HCT116 (cell line): ENCODE measurements around the gene TMEM178B. TPM values are rescaled to one million over a fixed set of nuclear protein-coding genes. Genes with fewer than 3 reads are reported as not detected.

Experiments
- ATAC-seq: fragments of 200-7000 bp; cut with Tn5 transposase; 2 replicates; pipeline ENCODE4 v1.9.1; 2020; ENCODE audit warnings: mild to moderate bottlenecking, moderate library complexity
- BruUV-seq: library from RNA; stranded (reverse); fragments of 400-500 nt; replicated peaks from 2 replicates; lab custom pipeline; 2021; lab: Mats Ljungman, UMichigan
- CTCF ChIA-PET: fragments of 300-600 bp; sonication (Branson Sonifier 250); formaldehyde crosslinking; loops from one replicate; lab custom pipeline; 2021; ENCODE audit warnings: antibody characterized with exemption; lab: Charles Lee
- POLR2A ChIA-PET: fragments of 300-600, 350-600 bp; sonication (Branson Sonifier 250); formaldehyde crosslinking; loops from one replicate; lab custom pipeline; 2021; ENCODE audit warnings: antibody characterized with exemption; lab: Charles Lee
- RAD21 ChIA-PET, 2 experiments: fragments of 300-600 bp; sonication (Branson Sonifier 250); formaldehyde crosslinking; loops; one replicate each; lab custom pipeline; 2023; ENCODE audit warnings: low total read pairs in 2 of 2; ENCODE audit not compliant: uncharacterized antibody in 2 of 2, unreplicated experiment in 2 of 2, low non-redundant PET in 1 of 2; lab: Charles Lee
- DNase-seq: peaks from one replicate; pipeline ENCODE4 v3.0.0-alpha.2; 2010; ENCODE audit warnings: low read depth, low spot score
- H2AFZ ChIP-seq: fragments of 200-600 bp; shearing (Covaris generic), sonication (generic); 2 replicates; pipeline ENCODE4 v1.6.1; 2017; ENCODE audit warnings: low read depth, mixed run types, mixed read lengths, antibody characterized with exemption, low read length; ENCODE audit not compliant: poor library complexity, severe bottlenecking
- H3K27ac ChIP-seq: 2 replicates; pipeline ENCODE4 v1.5.1; 2012; ENCODE audit warnings: low read depth, low read length
- H3K27me3 ChIP-seq: fragments of 200-600 bp; sonication (generic); 2 replicates; pipeline ENCODE4 v1.6.1; 2016; ENCODE audit warnings: mixed run types, low read length, mixed read lengths; ENCODE audit not compliant: insufficient read depth
- H3K36me3 ChIP-seq, 2 experiments: fragments of 200-500 bp in 1 of 2; fragments of 200-600 bp in 1 of 2; sonication (Bioruptor generic) in 1 of 2; sonication (generic) in 1 of 2; 2 replicates each; pipeline versions ENCODE4 v1.5.1 to v1.6.1; 2014 to 2016; ENCODE audit warnings: low read length in 2 of 2, inconsistent platforms in 1 of 2, mixed read lengths in 1 of 2, mixed run types in 1 of 2; ENCODE audit not compliant: insufficient read depth in 2 of 2, control insufficient read depth in 1 of 2
- H3K4me1 ChIP-seq, 2 experiments: fragments of 200-600 bp in 1 of 2; sonication (generic) in 1 of 2; 2 replicates each; pipeline versions ENCODE4 v1.5.1 to v1.6.1; 2012 to 2017; ENCODE audit warnings: low read length in 2 of 2, inconsistent platforms in 1 of 2, mild to moderate bottlenecking in 1 of 2, mixed read lengths in 1 of 2, mixed run types in 1 of 2, moderate library complexity in 1 of 2; ENCODE audit not compliant: insufficient read depth in 2 of 2, control insufficient read depth in 1 of 2
- H3K4me2 ChIP-seq: fragments of 200-600 bp; sonication (generic); 2 replicates; pipeline ENCODE4 v1.6.1; 2017; ENCODE audit warnings: mixed run types, low read length, mixed read lengths
- H3K4me3 ChIP-seq, 2 experiments: fragments of 200-600 bp in 1 of 2; sonication (generic) in 1 of 2; replicated peaks in 1 of 2; 2 replicates each; pipeline ENCODE4 v1.5.1; 2011 to 2016; ENCODE audit warnings: low read length in 2 of 2, control low read depth in 1 of 2, low read depth in 1 of 2, mild to moderate bottlenecking in 1 of 2, mixed read lengths in 1 of 2, mixed run types in 1 of 2
- H3K79me2 ChIP-seq: fragments of 200-600 bp; sonication (generic); 2 replicates; pipeline ENCODE4 v1.6.1; 2017; ENCODE audit warnings: mild to moderate bottlenecking, mixed run types, low read length, moderate library complexity, mixed read lengths; ENCODE audit not compliant: insufficient read depth
- H3K9ac ChIP-seq: fragments of 200-600 bp; sonication (generic); 2 replicates; pipeline ENCODE4 v1.6.1; 2016; ENCODE audit warnings: low read length, mixed read lengths
- H3K9me2 ChIP-seq: fragments of 200-600 bp; sonication (generic), shearing (Covaris generic); 2 replicates; pipeline ENCODE4 v1.6.1; 2017; ENCODE audit warnings: mixed run types, mild to moderate bottlenecking, moderate library complexity; ENCODE audit not compliant: insufficient read depth
- H3K9me3 ChIP-seq, 2 experiments: fragments of 200-500 bp in 1 of 2; fragments of 200-600 bp in 1 of 2; sonication (Bioruptor generic) in 1 of 2; sonication (generic) in 1 of 2; 2 replicates each; pipeline ENCODE4 v1.6.1; 2014 to 2017; ENCODE audit warnings: low read length in 2 of 2, mixed read lengths in 2 of 2, inconsistent platforms in 1 of 2, low read depth in 1 of 2, mild to moderate bottlenecking in 1 of 2, mixed run types in 1 of 2, moderate library complexity in 1 of 2; ENCODE audit not compliant: control insufficient read depth in 1 of 2, insufficient read depth in 1 of 2
- H4K20me1 ChIP-seq: fragments of 200-600 bp; sonication (generic), shearing (Covaris generic); 2 replicates; pipeline ENCODE4 v1.6.1; 2017; ENCODE audit warnings: mixed run types, mild to moderate bottlenecking, moderate library complexity; ENCODE audit not compliant: insufficient read depth
- ATF3 ChIP-seq: IDR thresholded peaks from 2 replicates; pipeline ENCODE4 v1.6.1; 2012
- CBX3 ChIP-seq: IDR thresholded peaks from 2 replicates; pipeline ENCODE4 v1.6.1; 2012; ENCODE audit warnings: low read depth
- CEBPB ChIP-seq: IDR thresholded peaks from 2 replicates; pipeline ENCODE4 v1.6.1; 2012; ENCODE audit warnings: low read depth
- ELF1 ChIP-seq: IDR thresholded peaks from 2 replicates; pipeline ENCODE4 v1.6.1; 2012; ENCODE audit warnings: low read depth, borderline replicate concordance
- EZH2 ChIP-seq: fragments of 200-600 bp; sonication (generic); IDR thresholded peaks from 2 replicates; pipeline ENCODE4 v1.6.1; 2017; ENCODE audit warnings: antibody characterized with exemption, mixed run types
- EZH2phosphoT487 ChIP-seq: fragments of 200-600 bp; IDR thresholded peaks from 2 replicates; pipeline ENCODE4 v1.6.1; 2018; ENCODE audit warnings: antibody characterized with exemption, borderline replicate concordance
- MAX ChIP-seq: IDR thresholded peaks from 2 replicates; pipeline ENCODE4 v1.6.1; 2012
- POLR2A ChIP-seq: IDR thresholded peaks from 2 replicates; pipeline ENCODE4 v1.7.0; 2011; ENCODE audit warnings: borderline replicate concordance; ENCODE audit not compliant: insufficient read depth, insufficient read length; ENCODE audit errors: extremely low read depth
- POLR2AphosphoS5 ChIP-seq: IDR thresholded peaks from 2 replicates; pipeline ENCODE4 v1.6.1; 2011; ENCODE audit warnings: mild to moderate bottlenecking, low read depth, low read length, moderate library complexity
- RAD21 ChIP-seq: IDR thresholded peaks from 2 replicates; pipeline ENCODE4 v1.6.1; 2012; ENCODE audit warnings: low read depth, mild to moderate bottlenecking
- SIN3A ChIP-seq: IDR thresholded peaks from 2 replicates; pipeline ENCODE4 v1.6.1; 2012; ENCODE audit warnings: low read depth
- TCF7L2 ChIP-seq: IDR thresholded peaks from 2 replicates; pipeline ENCODE4 v1.7.0; 2011; ENCODE audit warnings: borderline replicate concordance, inconsistent platforms; ENCODE audit not compliant: insufficient read depth, insufficient read length; ENCODE audit errors: extremely low read depth
- YY1 ChIP-seq: IDR thresholded peaks from 2 replicates; pipeline ENCODE4 v1.6.1; 2011; ENCODE audit warnings: low read length, low read depth, moderate library complexity, mild to moderate bottlenecking; ENCODE audit not compliant: insufficient replicate concordance; ENCODE audit errors: extremely low read depth
- ZFX ChIP-seq: fragments of 450-650 bp; IDR thresholded peaks from 2 replicates; pipeline ENCODE4 v1.6.1; 2017
- ZNF274 ChIP-seq: fragments of 200-500 bp; sonication (Bioruptor generic); IDR thresholded peaks from 2 replicates; pipeline ENCODE4 v1.6.1; 2014; ENCODE audit warnings: mild to moderate bottlenecking, low read depth, low read length, inconsistent platforms
- intact Hi-C: fragments of 100-400 bp; cut with micrococcal nuclease; formaldehyde crosslinking; loops from 2 replicates; pipeline ENCODE4 v1.10.0; 2022
- total RNA-seq: library from RNA; stranded (reverse); gene quantifications from one replicate; pipeline ENCODE4 v1.2.1, GENCODE V29; 2021; ENCODE audit not compliant: unreplicated experiment

Gene TMEM178B
- total RNA-seq, 1 experiment from 2014 or later, result 0.02 TPM

GRCh38 chr7:141513720-141514119 is 439.9 kb downstream of the TMEM178B start:
- Histone ChIP-seq H3K4me3 (no peak overlapping the region), H4K20me1 (no peaks in the 10 kb centered on the region), H3K36me3 (no peaks in the 10 kb centered on the region), H3K27me3 (peaks cover 23% of the 10 kb centered on the region; the same call in 1 of the 2 replicates), H3K4me1 (no peaks in the 10 kb centered on the region), H3K79me2 (no peaks in the 10 kb centered on the region), H3K9me3 (no peaks in the 10 kb centered on the region), H3K4me2 (no peak overlapping the region), H2AFZ (no peak overlapping the region), H3K9me2 (no peaks in the 10 kb centered on the region), H3K9ac (no peak overlapping the region), H3K27ac (no peak overlapping the region)
- ChIA-PET RAD21 (no interaction called here), CTCF (no interaction called here), POLR2A (no interaction called here)
- DNase-seq, result no peak
- intact Hi-C loops, result no loop called here
- ATAC-seq, result no peak
- TF ChIP-seq ZFX (no peak), ELF1 (no peak), POLR2A (no peak), POLR2AphosphoS5 (no peak)
- BruUV-seq, result no TSS peak

DNA sequence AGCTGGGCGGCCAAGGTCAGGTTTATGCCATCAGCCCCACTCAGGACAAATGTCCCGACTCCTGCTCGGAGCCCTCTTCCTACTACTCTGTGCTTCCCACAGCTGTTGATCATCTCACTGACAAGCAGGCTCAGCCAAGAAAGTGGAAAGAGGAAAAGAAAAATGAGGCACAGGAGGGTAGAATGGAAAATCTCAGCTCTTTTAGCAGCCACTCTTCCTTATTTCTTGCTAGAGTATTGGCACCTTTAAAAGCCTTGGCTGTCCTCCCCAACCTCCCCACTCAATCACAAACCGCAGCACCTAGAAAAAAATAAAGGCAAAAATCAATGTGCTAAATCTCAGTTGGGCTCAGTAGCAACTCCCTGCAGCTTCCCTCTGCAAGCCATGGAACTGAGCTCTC is 442.1 kb downstream of the TMEM178B start:
- ChIA-PET RAD21 (interaction anchor here in 1 of 2 experiments (0.8 kb wide), 1 partner anchor 18 kb away, joined by 5 read pairs; no protein-coding TSS in a partner anchor), POLR2A (no interaction called here), CTCF (no interaction called here)
- Histone ChIP-seq H3K27me3 (peaks cover 20% of the 10 kb centered on the region; the same call in 1 of the 2 replicates), H3K9me3 (no peaks in the 10 kb centered on the region), H3K4me3 (no peak overlapping the region), H3K9ac (no peak overlapping the region), H4K20me1 (no peaks in the 10 kb centered on the region), H3K79me2 (no peaks in the 10 kb centered on the region), H3K9me2 (no peaks in the 10 kb centered on the region), H2AFZ (no peak overlapping the region), H3K4me1 (no peaks in the 10 kb centered on the region), H3K36me3 (no peaks in the 10 kb centered on the region), H3K27ac (no peak overlapping the region), H3K4me2 (no peak overlapping the region)
- intact Hi-C loops, result no loop called here
- TF ChIP-seq ATF3 (no peak), CBX3 (no peak), MAX (no peak), SIN3A (no peak), ZNF274 (no peak), TCF7L2 (no peak), POLR2A (no peak), CEBPB (no peak), EZH2phosphoT487 (no peak), POLR2AphosphoS5 (no peak), ELF1 (no peak), EZH2 (no peak), YY1 (no peak), RAD21 (no peak)
- BruUV-seq, result no TSS peak
- DNase-seq (no peak), ATAC-seq (no peak)
